GM12872 (cell line): ENCODE measurements around the gene PHF21B.

Experiments
- TF ChIP-seq, protein P1 (sequence below): IDR thresholded peaks from 3 replicates; pipeline ENCODE4 v1.5.1; 2011; ENCODE audit warnings: low read depth, mild to moderate bottlenecking, low read length, moderate library complexity; ENCODE audit not compliant: insufficient read depth

The PHF21B gene

DNA sequence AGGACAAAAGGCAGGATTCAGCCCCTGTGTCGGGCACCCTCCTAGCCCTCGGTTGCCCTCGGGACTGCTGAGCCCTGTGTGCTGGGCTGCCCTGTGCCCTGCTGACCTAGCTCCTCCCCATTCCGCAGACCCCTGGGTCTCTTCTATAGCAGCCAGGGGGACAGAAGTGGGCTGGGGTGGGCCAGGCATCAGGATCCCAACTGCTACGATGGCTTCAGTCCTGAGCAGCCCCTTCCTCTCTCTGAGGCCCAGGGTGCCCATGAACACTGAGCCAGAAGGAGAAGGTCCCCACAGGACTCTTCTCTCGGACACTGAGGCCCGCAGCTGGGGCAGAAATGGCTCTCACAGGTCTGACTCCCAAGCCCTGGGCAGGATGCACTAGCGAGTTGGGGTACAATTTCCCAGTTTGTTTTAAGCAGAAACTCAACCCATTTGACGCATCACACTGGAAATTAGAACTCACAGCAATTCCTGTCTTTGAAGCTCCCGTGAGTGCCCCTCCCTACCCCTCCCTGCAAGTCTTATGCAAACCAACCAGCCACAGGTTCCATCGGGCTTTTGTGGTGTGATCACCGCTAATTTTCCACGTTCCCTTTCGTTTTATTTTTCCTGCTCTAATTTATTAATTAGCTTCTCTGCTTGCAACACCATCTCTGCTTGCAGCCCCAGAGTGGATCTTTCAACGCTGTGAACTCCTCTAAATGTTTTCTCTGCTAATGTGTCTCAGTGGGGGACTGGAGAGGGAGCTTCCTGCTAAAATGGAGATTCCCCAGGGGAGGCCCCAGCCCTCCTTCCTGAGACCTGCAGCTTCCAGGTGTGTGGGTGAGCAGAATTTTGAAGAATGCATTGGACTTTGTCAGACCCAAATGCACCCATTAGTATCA is 56.7 kb downstream of the PHF21B start:
- TF ChIP-seq, protein P1, sequence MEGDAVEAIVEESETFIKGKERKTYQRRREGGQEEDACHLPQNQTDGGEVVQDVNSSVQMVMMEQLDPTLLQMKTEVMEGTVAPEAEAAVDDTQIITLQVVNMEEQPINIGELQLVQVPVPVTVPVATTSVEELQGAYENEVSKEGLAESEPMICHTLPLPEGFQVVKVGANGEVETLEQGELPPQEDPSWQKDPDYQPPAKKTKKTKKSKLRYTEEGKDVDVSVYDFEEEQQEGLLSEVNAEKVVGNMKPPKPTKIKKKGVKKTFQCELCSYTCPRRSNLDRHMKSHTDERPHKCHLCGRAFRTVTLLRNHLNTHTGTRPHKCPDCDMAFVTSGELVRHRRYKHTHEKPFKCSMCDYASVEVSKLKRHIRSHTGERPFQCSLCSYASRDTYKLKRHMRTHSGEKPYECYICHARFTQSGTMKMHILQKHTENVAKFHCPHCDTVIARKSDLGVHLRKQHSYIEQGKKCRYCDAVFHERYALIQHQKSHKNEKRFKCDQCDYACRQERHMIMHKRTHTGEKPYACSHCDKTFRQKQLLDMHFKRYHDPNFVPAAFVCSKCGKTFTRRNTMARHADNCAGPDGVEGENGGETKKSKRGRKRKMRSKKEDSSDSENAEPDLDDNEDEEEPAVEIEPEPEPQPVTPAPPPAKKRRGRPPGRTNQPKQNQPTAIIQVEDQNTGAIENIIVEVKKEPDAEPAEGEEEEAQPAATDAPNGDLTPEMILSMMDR, result no peak

DNA sequence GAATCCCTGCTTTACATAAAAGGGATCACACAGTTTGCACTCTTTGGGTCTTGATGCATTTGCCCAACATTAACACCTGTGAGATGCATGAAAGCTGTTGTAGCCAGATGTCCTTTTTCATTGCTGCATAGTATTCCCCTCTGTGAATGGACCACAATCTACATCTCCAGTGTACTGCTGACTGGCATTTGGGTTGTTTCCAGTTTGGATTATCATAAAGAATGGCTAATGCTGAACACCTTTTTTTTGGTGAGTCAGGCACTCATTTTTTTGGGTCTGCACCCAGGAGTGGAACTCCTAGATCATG is 58.3 kb downstream of the PHF21B start:
- TF ChIP-seq, protein P1, result no peak

DNA sequence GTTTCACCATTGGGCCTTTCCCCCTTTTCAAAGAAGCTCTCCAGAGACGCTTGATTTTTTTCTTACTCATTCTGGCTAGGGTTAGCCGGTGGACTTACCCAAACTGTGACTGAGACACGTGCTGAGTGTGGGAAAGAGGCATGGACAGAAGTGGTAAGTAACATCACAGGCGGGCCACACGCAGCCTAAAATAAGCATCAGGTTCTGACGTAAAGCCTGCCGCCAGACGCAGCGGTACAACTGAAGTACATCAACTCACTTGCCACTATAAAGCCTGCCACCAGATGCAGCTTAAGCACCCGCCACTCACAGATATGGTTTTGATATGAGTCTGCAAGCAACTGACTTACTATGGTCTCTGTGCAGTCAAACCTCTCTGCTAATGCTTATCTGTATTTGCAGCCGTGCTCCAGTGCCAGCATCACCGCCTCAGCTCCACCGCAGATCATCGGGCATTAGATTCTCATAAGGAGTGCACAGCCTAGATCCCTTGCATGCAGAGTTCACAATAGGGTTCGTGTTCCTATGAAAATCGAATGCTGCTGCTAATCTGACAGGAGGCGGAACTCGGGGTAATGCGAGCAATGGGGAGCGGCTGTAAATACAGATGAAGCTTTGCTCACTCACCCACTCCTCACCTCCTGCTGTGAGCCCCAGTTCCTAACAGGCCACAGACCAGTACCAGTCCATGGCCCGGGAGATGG is 58.8 kb downstream of the PHF21B start:
- TF ChIP-seq, protein P1, result no peak

DNA sequence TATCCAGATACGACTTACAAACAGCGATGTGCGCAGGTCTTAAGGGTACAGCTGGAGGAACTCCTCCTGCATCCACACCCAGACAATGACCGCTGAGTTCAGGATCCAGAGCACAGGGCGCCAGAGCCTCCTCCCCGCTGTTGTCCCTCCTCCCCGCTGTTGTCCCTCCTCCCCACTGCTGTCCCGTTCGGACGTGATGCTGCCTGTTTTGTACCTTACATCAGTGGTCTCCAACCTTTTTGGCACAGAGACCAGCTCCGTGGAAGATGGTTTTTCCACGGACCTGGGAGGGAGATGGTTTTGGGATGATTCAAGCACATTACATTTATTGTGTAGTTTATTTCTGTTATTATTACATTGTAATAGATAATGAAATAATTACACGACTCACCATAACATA is 62.0 kb downstream of the PHF21B start:
- TF ChIP-seq, protein P1, result no peak

DNA sequence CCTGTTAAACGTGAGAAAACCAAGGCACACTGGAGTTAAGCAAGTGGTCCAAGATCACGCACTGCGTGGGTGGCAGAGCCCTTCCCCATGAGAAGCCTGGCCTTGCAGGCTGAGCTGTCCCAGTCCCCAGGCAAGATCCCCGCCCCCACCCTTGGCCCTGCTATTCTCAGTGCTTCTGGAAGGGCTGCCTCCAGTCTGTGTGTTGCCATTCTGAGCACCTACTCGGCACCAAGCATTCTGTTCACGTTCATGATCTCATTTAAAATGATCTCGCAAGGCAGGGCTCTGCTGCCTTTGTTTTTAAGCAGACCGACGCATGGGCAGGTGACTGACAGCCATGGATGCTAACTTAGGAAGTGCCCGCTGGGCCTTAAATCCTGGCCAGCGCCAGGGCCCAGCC is 62.8 kb downstream of the PHF21B start:
- TF ChIP-seq, protein P1, result no peak

DNA sequence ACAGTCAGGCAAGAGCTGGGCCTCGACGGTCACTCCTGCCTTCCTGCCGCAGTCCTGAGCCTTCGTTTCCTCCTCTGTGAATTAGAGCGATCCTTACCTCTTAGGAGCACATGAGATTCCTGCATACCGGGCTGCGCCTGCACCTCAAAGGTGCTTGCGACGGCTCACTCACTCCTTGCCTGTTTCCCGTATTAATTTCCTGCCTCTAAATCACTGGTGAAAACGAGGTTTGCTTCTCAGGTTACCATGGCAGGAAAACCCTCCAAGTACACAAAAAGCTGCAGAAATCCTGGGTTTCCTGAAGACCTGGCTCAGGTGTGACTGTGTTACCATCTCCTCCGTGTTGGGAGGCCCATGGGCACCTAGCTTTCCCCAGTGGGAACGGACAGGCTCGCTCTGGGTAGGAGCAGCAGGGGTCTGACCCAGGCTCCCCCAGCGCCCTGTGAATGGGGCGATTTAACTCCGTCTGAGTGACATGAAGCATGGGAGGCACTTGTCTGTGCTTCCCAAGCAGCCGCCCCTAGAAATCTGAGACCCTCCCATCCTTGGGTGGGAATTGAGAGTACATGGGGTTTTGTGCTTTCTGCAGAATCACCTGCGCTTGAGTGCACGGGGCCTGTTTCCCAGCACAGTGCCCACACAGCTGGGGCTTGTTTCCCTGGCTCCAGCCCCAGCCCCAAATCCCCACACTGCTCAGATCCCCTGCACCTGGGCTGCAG is 64.8 kb downstream of the PHF21B start:
- TF ChIP-seq, protein P1, result no peak

DNA sequence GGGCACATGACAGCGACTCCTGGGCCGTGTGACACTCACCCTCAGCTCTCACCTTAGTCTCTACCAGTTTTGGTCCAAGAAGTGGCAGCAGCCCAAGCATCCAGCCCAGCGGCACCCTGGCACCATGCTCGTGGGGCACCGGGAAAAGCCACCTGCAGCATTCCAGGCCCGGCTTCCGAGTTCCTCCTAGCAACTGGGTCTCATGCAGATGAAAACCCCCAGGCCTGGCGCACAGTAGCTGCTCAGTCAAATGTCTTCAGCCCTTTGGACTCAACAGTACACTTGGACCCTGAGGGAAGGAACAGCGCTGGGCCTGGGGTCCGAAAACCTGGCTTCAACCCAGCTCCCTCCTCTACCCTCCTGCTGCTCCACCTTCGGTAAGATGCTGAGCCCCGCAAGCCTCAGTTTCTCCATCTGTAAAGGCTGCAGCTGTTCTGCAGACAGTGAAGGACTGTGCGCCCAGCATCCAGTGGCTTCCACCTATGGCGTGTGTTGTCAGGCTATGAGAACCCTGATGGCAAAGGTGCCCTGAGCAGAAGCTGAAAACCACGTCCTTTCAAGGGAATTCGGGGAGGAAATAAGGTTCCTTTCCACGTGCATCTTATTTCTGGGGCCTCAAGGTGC is 66.0 kb downstream of the PHF21B start:
- TF ChIP-seq, protein P1, result no peak
